NCI-H345 treated with DMSO at 0.1 percent for 48 hours (cell line): ENCODE results near the gene CAMK1D.
"Not testable (repeated sequence)": the region's sequence is repeated elsewhere in the genome, so short reads cannot be mapped to it uniquely, and the experiment has no call there.

Experiments
- DNase-seq: peaks from one replicate; lab custom pipeline; 2025; ENCODE audit not compliant: unreplicated experiment; lab: John Stamatoyannopoulos, UW

CAMK1D gene

GRCh38 chr10:12340371-12340770, 9.0 kb upstream of the CAMK1D start:
- no peak for DNase-seq

GRCh38 chr10:12340937-12341336, 8.4 kb upstream of the CAMK1D start:
- DNase-seq: no peak

- DNase-seq: no peak
These were observed 7.8 kb upstream of the CAMK1D start for GRCh38 chr10:12341526-12341925.

- DNase-seq: no peak
These were observed 4.8 kb upstream of the CAMK1D start for GRCh38 chr10:12344375-12345110.

- no peak for DNase-seq
These were observed 2.6 kb upstream of the CAMK1D start for GRCh38 chr10:12346707-12347106.

GRCh38 chr10:12348294-12348869, 965 bp upstream of the CAMK1D start:
- no peak for DNase-seq

- no peak for DNase-seq
These were observed 351 bp downstream of the CAMK1D start for GRCh38 chr10:12349629-12350166.

GRCh38 chr10:12350167-12350872, 973 bp downstream of the CAMK1D start:
- DNase-seq: no peak

- no peak for DNase-seq
These were observed 1.6 kb downstream of the CAMK1D start for GRCh38 chr10:12350925-12351324.

GRCh38 chr10:12351447-12351846, 2.1 kb downstream of the CAMK1D start:
- DNase-seq: no peak

GRCh38 chr10:12351889-12352288, 2.5 kb downstream of the CAMK1D start:
- DNase-seq: no peak

- no peak for DNase-seq
These were observed 4.3 kb downstream of the CAMK1D start for GRCh38 chr10:12353399-12354242.

- DNase-seq: not testable (repeated sequence)
These were observed 5.3 kb downstream of the CAMK1D start for GRCh38 chr10:12354696-12355095.

GRCh38 chr10:12355384-12355783, 6.0 kb downstream of the CAMK1D start:
- no peak for DNase-seq

- no peak for DNase-seq
These were observed 8.3 kb downstream of the CAMK1D start for GRCh38 chr10:12357525-12358151.

GRCh38 chr10:12358863-12359564, 9.7 kb downstream of the CAMK1D start:
- no peak for DNase-seq

- DNase-seq: no peak
These were observed 11.1 kb downstream of the CAMK1D start for GRCh38 chr10:12360461-12360860.

- DNase-seq: not testable (repeated sequence)
These were observed 11.8 kb downstream of the CAMK1D start for GRCh38 chr10:12361115-12361514.

- DNase-seq: no peak
These were observed 15.2 kb downstream of the CAMK1D start for GRCh38 chr10:12364559-12364958.

- no peak for DNase-seq
These were observed 17.9 kb downstream of the CAMK1D start for GRCh38 chr10:12367272-12367671.
